Measurements from ENCODE around the gene VKORC1L1. TPM values are rescaled to one million over a fixed set of nuclear protein-coding genes. Genes with fewer than 3 reads are reported as not detected.
"Not testable (repeated sequence)": the region's sequence is repeated elsewhere in the genome, so short reads cannot be mapped to it uniquely, and the experiment has no call there.

Gene VKORC1L1
- total RNA-seq, 1 donor: 19.9 TPM

DNA sequence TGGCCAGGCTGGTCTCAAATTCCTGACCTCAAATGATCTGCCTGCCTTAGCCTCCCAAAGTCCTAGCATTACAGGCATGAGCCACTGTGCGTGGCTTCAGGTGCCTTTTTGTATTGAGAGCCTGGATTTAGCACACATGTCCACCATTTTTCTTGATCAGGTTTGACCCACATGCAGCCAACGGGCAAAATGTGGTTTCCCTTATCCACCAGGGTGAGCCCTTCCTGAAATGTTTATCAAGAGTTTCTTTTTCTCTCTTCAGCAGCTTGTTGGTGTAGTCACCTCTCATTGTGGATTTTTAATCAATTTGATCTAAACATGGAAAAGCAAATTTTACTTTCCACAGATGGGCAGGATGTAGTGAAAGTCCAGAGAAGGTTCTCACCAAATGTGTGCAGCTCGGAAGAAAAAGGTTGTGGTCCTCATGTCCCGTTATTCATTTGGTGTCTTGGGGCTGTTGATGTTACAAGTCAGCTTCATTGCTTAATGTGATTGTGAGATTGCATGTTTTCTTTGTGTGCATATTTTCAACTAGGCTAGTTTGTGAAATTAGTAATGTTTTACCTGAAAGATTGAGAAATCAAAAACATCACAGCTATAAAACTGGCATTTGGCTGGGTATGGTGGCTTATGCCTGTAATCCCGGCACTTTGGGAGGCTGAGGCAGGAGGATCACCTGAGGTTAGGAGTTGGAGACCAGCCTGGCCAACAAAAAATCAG lies 80.3 kb downstream of the VKORC1L1 start:
- TF ChIP-seq, protein P1, sequence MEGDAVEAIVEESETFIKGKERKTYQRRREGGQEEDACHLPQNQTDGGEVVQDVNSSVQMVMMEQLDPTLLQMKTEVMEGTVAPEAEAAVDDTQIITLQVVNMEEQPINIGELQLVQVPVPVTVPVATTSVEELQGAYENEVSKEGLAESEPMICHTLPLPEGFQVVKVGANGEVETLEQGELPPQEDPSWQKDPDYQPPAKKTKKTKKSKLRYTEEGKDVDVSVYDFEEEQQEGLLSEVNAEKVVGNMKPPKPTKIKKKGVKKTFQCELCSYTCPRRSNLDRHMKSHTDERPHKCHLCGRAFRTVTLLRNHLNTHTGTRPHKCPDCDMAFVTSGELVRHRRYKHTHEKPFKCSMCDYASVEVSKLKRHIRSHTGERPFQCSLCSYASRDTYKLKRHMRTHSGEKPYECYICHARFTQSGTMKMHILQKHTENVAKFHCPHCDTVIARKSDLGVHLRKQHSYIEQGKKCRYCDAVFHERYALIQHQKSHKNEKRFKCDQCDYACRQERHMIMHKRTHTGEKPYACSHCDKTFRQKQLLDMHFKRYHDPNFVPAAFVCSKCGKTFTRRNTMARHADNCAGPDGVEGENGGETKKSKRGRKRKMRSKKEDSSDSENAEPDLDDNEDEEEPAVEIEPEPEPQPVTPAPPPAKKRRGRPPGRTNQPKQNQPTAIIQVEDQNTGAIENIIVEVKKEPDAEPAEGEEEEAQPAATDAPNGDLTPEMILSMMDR (IDR thresholded peaks at IDR 0.05; ENCODE audit: insufficient read depth, low read depth, low read length): peak; percentile 7
- no peak overlapping the region for H3K4me3 ChIP-seq (ENCODE audit: low read depth, low read length)
- DNase-seq (ENCODE audit: low read depth): no peak

DNA sequence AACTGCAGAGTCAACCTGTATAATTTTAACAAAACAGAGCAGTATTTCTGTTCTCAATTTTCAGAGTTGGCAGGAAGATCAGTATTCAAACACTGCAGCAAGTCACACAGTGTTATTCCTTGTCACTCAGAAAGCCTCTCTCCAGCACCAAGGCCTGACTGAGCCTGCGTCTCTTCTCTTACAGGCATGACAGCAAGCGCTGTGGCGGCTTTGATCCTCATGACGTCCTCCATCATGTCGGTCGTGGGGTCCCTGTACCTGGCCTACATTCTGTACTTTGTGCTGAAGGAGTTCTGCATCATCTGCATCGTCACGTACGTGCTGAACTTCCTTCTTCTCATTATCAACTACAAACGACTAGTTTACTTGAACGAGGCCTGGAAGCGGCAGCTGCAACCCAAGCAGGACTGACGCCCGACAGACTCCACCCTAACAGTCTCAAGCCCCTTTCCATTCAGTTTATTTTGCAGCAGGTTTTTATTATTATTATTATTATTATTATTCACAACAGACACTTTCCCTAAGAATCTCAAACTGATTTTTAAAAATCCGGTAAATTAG lies 81.1 kb downstream of the VKORC1L1 start:
- TF ChIP-seq, protein P1 (IDR thresholded peaks at IDR 0.05; ENCODE audit: insufficient read depth, low read depth, low read length): no peak
- no peak overlapping the region for H3K4me3 ChIP-seq (ENCODE audit: low read depth, low read length)

DNA sequence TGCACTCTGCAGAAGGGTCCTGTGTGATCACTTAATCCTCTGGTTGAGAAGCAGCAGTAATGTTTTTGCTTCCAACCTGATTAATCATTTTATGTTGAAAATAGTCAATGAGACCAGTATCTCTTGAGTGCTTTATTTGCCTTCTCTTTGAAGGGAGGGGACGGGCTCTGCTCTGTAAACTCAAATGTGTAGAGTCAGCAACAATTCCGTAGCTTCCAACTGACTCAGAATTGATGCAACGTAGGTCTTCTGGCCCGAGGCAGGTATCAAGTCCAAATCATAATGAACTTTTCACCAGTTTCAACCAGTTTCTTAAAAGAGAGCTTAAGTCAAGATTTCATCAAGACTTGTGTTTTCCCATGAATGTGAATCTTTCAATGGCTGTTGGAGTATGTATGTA lies 82.8 kb downstream of the VKORC1L1 start:
- TF ChIP-seq, protein P1 (IDR thresholded peaks at IDR 0.05; ENCODE audit: insufficient read depth, low read depth, low read length): no peak
- no peak overlapping the region for H3K4me3 ChIP-seq (ENCODE audit: low read depth, low read length)
- DNase-seq (ENCODE audit: low read depth): no peak

More for the DNA sequence above, 81.1 kb downstream of the VKORC1L1 start:
- no peak for DNase-seq (ENCODE audit: low read depth)

DNA sequence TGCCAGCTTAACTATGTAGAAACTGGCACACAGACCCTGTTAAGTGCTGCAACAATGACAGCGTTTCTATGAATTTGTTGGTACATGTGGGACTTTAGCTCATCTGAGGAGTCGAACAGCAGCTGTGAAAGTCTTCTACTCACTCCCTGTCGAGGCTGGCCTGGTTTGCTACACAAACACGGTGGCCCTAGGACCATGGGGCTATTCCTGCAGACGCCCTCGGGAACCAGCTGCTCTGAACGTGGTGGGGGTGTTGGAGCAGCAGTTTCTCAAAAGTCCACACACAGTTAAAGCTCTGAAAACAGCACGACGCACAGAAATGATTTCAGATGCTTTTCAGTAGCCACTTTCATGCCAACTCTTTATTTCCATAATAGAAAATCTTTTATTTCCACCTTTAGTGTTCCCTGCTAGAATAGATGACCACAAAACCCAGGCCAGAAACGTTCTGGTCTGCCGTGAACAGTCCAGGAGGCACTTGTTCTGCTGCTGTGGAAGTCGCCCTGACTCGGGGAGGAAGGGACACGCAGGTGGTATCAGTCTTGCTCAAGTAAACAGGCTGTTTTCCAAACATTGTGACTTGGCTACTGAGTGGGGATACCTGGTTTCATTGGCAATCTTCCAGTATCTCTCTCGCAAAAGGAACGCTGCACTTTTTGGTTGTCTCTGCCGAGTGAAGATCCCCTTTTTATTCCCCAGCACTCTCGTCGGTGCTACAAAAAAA lies 87.6 kb downstream of the VKORC1L1 start:
- TF ChIP-seq, protein P1 (IDR thresholded peaks at IDR 0.05; ENCODE audit: insufficient read depth, low read depth, low read length): no peak
- DNase-seq (ENCODE audit: low read depth): no peak
- no peak overlapping the region for H3K4me3 ChIP-seq (ENCODE audit: low read depth, low read length)

DNA sequence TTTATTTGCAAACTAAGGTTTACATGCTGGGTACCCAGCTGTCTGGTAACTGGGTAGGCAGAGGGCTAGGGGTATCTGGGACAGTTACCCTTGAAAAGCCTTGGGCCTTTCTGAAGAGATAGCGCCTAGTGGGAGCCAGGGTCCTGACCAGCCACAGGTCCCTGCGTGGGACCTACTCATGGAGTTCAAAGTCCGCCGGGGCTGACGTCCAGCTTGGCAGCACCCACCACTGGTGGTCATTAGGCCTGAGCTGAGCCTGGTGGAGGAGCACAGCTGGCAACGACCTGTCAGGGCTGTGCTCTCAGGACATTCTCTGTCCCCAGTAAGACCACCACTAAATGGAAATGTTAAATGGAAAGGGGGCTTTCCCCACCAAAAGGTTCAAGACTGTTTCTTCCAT lies 89.2 kb downstream of the VKORC1L1 start:
- no peak for DNase-seq (ENCODE audit: low read depth)
- TF ChIP-seq, protein P1 (IDR thresholded peaks at IDR 0.05; ENCODE audit: insufficient read depth, low read depth, low read length): no peak
- H3K4me3 ChIP-seq (ENCODE audit: low read depth, low read length): no peak overlapping the region

DNA sequence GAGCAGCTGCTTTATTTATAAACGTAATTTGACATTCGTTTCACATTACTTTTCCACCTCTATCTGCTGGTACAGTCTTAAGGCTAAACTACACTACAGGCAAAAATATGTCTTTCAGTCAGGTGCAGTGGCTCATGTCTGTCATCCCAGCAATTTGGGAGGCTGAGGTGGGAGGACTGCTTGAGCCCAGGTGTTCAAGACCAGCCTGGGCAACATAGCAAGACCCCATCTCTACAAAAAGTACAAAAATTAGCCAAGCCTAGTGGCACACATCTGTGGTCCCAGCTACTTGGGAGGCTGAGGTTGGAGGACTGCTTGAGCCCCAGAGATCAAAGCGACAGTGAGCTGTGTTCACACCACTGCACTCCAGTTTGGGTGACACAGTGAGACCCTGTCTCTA lies 91.8 kb downstream of the VKORC1L1 start:
- DNase-seq (ENCODE audit: low read depth); H3K4me3 ChIP-seq (ENCODE audit: low read depth, low read length): not testable (repeated sequence)

DNA sequence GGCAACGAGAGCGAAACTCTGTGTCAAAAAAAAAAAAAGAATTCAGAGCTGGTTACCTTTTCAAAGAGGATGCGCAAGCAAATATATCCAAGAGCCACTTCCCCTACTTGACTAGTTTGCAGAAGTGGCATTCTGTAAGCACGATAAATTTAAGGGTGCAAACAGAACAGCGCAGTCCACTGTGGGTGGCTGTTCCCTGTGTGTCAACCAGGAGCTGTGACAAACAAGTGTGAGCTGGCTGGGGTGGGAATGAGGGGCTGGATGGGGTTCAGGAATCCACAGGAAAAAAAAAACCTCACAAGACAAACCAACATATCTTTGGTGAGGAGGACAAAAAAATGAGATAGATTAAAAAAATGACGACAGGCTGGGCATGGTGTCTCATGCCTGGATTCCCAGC lies 93.3 kb downstream of the VKORC1L1 start:
- TF ChIP-seq, protein P1 (IDR thresholded peaks at IDR 0.05; ENCODE audit: insufficient read depth, low read depth, low read length): no peak
- no peak overlapping the region for H3K4me3 ChIP-seq (ENCODE audit: low read depth, low read length)
- no peak for DNase-seq (ENCODE audit: low read depth)

Measured in fibroblast of villous mesenchyme (primary cell).